Stimulated activated CD4-positive, alpha-beta T cell treated with anti-CD3 and anti-CD28 coated beads, Interleukin-15, amount 100 ng/mL, for 24 hours (primary cell): ENCODE data around the gene NGRN.

Experiments used
- DNase-seq: peaks from one replicate; pipeline ENCODE4 v3.0.0-alpha.2; 2020

NGRN gene, protein sequence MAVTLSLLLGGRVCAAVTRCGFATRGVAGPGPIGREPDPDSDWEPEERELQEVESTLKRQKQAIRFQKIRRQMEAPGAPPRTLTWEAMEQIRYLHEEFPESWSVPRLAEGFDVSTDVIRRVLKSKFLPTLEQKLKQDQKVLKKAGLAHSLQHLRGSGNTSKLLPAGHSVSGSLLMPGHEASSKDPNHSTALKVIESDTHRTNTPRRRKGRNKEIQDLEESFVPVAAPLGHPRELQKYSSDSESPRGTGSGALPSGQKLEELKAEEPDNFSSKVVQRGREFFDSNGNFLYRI

DNA sequence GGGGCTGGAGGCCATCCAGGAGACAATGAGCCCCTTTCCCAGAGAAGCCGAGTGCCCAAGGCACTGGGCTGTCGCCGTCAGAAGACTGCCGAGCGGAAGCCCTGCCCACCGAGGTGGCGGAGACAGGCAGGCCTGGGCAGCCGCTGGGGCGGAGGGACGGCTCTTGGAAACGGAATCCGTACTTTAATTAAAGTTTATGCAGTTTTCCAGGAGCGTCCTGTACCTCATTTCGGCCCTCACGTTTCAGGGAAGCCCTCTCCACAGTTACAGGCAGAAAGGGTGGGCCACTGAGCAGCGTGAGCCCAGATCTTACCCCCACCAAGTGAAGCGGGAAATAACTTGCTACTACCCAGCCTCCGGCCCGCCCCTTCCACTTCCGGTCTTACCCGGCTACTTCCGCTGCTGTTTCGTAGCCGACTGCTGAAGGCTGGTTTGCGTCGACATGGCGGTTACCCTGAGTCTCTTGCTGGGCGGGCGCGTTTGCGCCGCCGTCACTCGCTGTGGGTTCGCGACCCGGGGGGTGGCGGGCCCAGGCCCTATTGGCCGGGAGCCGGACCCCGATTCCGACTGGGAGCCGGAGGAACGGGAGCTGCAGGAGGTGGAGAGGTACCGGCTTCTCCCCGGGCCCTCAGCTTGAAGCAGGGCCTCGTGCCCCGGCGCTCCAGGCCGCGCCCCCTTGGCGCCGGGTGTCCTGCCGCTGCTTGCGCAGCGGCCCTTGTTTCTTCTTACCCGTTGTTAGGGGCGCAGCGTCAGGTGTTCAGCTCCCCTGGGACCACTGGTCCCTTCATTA is at the start of gene NGRN:
Gene NGRN, plus strand, starts transcription at position 402 of the 790 bp plus-strand sequence. Its CDS starts 41 bp downstream, at position 443.
- peak; percentile 96 for DNase-seq

DNA sequence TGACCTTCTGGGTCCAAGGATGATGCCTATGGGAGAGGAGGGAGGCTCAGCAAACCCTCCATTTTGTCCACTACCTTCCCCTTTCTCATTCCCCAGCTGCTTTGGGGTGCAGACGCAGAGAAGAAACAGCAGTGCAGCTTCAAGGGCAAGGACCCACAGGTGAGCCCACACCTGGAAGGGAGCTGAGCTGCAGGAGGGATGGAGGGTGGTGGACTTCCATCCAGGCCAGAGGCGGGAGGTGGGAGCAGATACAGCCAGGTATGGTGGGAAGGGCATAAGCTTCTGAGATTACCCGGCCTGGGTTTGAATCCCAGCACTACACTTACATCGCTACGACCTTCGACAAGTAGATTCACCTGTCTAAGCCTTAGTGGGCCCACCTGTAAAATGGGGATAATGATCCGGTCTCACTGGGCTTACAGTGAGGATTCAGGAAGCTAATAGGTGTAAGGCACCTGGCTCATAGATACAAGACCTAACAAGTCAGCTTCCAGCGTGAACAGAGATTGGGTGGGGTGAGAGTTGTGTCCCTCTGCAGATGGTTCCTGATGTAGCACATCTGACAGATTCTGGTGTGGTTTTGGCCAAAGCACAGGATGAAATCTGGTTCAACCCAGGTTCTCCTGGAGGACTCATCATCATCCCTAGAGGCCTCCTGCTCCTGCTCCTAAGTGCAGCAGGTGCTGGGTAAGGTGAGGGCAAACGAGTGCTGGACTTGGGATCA is 47.6 kb upstream of the NGRN start:
- DNase-seq: no peak

DNA sequence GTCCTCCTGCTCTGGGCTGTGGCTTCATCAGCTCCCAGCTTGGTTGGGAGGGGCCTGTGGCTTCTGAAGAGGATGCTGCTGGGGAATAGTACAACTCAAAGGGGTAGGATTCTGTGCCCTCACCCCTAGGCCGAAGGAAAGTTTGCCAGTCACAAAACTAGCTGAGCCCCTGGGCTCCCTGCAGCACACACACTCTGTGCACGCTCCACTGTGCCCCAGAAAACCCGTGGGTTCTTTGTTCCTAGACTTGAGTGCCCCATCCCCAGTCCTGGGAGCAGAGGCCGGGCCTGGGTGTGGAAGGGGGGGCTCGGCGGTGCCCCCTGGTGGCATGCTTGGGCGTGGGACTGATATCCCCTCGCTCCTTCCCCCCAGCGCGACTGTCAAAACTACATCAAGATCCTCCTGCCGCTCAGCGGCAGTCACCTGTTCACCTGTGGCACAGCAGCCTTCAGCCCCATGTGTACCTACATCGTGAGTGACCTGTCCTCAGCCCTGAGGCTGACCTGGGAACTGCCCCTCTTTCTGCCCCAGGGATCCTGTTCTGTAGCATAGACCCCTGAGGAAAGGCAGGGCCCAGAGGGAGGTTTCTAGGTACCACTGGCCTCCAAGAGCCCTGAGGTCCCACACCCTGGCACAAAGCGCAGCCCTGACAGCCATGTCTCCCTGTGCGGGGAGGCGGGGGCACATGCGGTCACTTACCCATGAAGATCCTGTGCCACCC is 45.9 kb upstream of the NGRN start:
- DNase-seq: peak; percentile 72

DNA sequence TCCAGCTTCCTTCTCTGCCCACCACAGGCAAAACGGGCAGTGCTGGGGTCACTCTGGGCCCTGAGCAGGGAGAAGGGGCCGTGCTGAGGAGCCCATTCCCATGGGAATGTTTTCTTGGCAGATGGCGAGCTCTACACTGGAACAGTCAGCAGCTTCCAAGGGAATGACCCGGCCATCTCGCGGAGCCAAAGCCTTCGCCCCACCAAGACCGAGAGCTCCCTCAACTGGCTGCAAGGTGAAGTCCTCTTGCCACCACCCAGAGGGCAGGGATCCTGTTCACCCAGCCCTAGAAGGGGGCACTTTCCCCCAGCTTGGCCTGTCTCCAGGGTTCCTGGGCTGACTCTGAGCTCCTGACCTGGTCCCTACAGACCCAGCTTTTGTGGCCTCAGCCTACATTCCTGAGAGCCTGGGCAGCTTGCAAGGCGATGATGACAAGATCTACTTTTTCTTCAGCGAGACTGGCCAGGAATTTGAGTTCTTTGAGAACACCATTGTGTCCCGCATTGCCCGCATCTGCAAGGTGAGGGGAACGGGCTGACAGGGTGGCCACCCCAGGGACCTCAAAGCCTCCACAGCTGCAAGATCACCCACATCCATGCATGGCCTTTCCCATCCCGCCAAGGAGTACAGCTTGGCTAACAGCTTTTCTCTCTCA is 44.1 kb upstream of the NGRN start:
- DNase-seq: peak; percentile 50

DNA sequence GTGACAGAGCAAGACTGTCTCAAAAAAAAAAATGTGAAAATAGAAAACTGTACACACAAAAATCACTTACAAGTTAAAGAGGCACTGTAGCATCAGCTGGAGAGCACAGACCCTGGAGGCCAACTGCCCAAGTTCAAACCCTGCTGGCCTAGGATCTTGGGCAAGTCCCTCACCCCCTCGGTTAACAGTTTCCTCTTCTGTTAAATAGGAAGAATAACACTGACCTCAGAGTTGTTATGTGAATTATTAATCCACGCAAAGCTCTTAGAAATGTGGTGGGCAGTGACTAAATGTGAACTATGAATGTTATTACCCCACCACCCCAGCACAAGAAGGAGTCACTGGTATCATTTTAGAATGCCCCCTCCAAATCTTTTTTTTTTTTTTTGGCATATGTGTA is 42.9 kb upstream of the NGRN start:
- no peak for DNase-seq

DNA sequence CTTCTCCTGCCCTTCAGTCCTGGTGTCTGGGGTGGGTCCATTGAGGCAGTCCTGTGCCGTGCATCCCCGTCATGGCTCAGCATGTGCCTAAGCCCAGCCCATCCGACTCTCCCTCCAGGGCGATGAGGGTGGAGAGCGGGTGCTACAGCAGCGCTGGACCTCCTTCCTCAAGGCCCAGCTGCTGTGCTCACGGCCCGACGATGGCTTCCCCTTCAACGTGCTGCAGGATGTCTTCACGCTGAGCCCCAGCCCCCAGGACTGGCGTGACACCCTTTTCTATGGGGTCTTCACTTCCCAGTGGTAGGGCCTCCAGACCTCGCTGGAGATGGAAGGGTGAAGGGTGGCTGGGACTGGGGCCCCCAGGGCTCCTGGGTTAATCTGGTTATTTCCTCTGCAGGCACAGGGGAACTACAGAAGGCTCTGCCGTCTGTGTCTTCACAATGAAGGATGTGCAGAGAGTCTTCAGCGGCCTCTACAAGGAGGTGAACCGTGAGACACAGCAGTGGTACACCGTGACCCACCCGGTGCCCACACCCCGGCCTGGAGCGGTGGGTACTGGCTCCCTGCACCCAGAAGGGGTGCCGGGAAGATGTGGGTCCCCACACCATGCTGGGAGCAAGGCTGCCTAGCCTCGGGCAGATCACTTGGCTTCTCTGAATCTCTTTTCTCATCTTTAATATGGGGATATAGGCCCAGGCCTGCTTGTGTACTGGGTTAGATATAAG is 41.9 kb upstream of the NGRN start:
- DNase-seq: no peak

DNA sequence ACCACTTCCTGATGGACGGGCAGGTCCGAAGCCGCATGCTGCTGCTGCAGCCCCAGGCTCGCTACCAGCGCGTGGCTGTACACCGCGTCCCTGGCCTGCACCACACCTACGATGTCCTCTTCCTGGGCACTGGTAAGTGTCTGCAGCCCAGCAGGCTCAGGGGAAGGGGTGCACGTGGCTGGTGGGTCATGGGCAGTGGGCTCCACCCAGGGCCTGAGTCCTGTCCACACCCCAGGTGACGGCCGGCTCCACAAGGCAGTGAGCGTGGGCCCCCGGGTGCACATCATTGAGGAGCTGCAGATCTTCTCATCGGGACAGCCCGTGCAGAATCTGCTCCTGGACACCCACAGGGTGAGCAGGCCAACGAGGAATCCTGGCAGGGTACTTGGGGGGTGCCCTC is 40.4 kb upstream of the NGRN start:
- DNase-seq: no peak

DNA sequence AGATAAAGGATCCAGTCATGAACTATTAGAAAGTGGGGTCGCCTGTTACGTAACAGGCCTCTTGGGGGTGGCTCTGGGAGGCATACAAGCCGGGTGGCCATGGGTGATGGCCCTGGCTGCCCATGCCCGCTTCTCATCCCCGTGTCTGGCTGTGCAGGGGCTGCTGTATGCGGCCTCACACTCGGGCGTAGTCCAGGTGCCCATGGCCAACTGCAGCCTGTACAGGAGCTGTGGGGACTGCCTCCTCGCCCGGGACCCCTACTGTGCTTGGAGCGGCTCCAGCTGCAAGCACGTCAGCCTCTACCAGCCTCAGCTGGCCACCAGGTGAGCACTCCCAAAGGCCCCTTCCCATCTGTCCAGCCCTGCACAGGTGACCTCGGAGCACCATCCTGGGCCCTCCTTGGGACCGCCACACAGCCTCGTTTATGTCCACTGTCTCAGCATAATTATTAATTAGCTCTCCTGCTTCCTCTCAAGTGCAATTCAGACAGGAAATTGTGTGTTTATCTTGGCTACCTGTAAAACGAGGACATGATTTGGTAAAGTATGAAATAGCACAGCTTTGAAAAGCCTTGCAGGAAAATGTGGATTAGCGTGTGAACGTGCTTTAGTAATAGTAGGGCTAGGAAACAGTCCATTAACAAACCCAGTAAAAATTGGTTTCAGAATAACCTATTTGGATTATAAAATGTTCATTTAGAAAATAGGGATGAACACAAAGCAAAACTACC is 39.8 kb upstream of the NGRN start:
- DNase-seq: no peak

DNA sequence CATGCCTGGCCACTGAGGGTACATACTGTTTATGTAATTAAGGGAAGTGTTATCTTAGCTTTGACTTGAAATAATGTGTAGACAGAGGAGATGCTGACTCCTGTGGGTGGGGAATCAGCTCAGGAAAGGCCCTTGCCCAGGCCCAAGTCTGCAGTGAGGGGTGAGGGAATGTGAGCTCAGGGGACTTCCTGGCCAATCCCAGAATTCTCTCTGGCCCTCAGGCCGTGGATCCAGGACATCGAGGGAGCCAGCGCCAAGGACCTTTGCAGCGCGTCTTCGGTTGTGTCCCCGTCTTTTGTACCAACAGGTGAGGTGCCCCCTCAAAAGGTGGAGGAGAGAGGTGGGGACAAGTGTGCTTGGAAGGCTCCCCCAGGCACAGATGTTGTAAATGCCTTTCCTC is 38.1 kb upstream of the NGRN start:
- no peak for DNase-seq

DNA sequence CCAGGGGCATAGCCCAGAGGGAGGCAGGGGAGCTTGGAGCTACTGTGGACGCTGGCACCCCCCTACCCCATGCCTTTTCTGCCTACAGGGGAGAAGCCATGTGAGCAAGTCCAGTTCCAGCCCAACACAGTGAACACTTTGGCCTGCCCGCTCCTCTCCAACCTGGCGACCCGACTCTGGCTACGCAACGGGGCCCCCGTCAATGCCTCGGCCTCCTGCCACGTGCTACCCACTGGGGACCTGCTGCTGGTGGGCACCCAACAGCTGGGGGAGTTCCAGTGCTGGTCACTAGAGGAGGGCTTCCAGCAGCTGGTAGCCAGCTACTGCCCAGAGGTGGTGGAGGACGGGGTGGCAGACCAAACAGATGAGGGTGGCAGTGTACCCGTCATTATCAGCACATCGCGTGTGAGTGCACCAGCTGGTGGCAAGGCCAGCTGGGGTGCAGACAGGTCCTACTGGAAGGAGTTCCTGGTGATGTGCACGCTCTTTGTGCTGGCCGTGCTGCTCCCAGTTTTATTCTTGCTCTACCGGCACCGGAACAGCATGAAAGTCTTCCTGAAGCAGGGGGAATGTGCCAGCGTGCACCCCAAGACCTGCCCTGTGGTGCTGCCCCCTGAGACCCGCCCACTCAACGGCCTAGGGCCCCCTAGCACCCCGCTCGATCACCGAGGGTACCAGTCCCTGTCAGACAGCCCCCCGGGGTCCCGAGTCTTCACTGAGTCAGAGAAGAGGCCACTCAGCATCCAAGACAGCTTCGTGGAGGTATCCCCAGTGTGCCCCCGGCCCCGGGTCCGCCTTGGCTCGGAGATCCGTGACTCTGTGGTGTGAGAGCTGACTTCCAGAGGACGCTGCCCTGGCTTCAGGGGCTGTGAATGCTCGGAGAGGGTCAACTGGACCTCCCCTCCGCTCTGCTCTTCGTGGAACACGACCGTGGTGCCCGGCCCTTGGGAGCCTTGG is 37.4 kb upstream of the NGRN start:
- no peak for DNase-seq

DNA sequence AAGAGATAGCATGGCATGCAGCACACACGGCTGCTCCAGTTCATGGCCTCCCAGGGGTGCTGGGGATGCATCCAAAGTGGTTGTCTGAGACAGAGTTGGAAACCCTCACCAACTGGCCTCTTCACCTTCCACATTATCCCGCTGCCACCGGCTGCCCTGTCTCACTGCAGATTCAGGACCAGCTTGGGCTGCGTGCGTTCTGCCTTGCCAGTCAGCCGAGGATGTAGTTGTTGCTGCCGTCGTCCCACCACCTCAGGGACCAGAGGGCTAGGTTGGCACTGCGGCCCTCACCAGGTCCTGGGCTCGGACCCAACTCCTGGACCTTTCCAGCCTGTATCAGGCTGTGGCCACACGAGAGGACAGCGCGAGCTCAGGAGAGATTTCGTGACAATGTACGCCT is 36.5 kb upstream of the NGRN start:
- no peak for DNase-seq

DNA sequence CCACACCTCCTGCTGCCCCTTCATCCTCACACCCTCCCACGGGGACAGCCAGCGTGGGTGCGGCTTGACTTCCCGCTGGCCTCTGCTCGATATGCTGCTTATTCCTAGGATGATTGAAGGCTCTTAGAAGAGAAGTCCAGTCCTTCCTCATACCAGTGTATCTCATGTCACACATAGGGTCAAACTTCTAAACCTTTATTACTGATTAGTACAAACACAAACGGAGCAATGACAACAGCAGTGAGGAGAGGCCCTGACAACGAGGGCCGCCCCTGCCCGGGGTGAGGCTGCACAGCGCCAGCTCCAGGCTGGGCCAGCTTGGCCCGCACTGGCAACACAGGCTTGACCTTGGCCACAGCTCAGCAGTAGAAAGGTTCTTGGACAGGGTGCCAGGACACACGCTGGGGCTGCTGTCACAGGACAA is 35.4 kb upstream of the NGRN start:
- DNase-seq: no peak

DNA sequence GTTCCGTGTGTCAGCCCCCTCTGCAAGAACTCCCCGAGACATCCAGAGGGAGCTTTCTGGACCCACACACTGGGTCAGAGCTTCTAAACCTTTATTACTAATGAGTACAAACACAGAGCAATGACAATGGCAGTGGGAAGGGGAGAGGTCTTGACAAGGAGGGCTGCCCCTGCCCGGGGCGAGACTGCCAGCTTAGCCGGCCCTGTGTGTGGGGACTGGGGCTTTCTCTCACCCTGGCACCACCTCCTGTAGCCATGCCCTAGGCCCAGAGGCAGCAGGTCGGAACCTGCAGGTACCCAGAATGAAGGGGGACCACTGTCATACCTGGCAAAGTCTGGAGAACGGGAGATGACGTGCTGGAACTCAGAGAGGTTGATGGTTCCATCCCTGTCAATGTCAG is 34.9 kb upstream of the NGRN start:
- no peak for DNase-seq

DNA sequence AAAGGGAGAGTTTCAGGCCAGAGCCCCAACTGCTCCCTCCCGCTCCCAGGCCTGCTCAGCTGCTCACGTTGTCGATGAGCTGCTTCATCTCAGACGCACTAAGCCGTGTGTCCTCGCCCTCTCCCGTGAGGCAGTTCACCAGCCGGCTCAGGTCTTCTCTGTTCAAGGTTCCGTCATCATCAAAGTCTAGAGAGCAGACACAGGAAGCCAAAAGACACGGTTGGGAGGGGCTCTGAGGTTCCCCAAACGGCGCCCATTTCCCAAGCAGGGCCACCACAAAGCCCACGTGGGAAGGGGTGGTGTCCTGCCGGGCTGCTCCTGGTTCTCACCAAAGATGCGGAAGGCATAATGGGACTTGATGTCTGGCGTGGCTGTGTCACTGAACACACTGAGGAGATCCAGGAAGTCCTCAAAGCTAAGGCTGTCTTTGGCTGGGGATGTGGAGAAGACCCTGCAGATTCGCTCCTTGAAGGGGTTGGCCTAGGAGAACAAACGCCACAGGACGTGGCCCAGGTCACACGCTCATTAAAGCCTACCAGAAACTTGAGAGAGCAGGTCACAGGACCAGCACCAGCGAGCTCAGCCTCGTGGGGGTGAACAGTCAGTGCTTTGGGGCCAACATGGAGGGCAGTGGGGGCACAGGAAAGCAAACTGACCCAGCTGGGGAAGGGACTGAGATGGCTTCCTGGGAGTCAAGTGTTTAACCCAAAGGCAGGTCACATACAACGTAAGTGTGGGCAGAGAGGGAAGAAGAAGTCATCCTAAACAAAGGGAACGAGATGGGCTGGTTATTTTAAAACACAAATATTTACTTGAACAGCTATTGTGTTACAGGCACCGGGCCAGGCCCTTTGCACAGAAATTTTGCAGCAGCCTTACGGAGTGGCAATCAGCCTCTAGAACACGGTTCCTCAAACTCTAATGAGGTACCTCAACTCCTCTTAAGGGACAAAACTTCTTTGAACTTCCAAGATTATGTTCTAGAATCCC is 34.1 kb upstream of the NGRN start:
- peak; percentile 78 for DNase-seq

DNA sequence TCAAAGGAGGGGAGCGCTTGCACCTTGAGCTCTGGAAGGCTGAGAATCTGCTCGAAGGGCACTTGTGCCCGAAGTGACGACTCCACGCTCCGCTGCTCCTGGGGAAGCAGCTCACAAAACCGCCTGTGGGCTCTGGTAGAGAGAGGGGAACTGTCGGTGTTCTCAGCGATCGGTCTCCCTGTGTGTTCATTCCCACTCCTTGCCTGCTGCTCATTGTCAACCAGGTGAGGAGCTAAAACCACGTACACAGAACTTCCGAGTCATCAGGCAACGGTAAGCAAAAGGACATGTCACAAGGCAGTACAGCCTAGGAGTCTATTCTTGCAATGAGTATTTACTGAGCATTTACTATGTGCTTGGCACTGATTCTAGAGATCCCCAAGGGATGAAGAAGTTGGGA is 33.3 kb upstream of the NGRN start:
- DNase-seq: peak; percentile 18

DNA sequence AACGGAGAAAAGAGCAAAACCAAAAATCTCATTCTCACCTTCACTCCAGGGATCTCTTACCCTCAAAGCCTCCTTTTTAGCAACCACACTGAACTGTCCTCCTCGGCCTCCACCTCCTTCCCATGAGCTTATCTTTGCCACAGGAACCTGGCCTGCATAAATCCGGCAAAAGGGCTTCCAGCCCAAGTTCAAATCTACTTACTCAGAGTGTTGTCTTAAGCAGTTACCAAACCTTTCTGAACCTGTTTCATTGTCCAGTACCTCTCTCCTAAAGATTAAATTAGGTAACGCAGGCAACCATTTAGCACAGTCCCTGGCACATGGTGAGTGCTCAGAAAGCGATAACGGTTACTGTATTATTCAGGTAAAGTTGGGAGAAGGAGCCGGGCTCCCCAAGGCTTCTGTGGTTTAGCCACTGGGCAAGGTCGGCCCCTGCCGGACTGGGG is 32.5 kb upstream of the NGRN start:
- DNase-seq: no peak

DNA sequence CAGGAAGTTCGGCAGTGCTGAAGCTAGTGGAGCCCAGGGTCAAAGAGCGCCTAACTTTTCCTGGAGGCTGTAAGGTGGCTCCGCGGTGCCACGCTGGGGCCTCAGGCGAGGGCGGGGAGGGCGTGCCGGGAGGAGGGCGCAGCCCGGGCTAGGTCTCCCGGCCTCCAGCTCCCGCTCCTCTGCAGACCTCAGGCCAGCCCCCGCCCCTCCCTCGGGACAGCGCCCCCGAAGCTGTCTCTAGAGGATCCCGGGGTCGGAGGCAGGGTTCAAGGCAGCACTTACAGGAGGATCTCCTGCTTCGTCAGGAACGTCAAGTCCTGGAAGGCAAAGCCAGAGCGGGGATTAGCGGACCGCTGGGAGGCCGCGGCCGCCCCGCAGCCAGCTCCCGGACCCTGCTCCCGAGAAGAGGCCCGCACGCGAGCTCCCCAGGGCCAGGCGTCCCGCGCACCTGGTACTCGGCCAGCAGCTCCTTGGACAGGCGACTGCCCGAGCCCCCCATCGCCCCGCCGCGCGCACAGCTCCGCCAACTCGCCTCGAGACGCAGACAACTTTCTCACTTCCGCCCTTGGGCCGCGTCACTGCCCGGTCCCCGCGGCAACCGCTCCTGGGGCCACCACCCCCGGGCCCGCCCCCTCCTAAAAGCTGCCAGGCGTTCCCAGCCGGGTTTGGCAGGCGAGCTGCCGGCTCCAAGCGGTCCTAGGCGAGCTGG is 31.9 kb upstream of the NGRN start, which contains the start of gene CIB1:
Gene CIB1, minus strand, starts transcription at position 555 of the 709 bp plus-strand sequence. Its CDS starts 56 bp downstream, at position 499.
- peak; percentile 99 for DNase-seq
